Amniotic stem cell (primary cell): ENCODE measurements around the gene IQGAP3.

ENCODE experiments used
- DNase-seq: peaks from one replicate; lab custom pipeline; 2025; lab: John Stamatoyannopoulos, UW

Gene IQGAP3

GRCh38 chr1:156511644-156512043 is 60.7 kb downstream of the IQGAP3 start:
- no peak for DNase-seq

GRCh38 chr1:156510709-156511108 is 61.7 kb downstream of the IQGAP3 start:
- DNase-seq: no peak

GRCh38 chr1:156509424-156510034 is 62.8 kb downstream of the IQGAP3 start:
- DNase-seq: no peak

GRCh38 chr1:156508955-156509234 is 63.5 kb downstream of the IQGAP3 start:
- no peak for DNase-seq

- DNase-seq: no peak
Measured at GRCh38 chr1:156508205-156508954, 64.0 kb downstream of the IQGAP3 start.

- no peak for DNase-seq
Measured at GRCh38 chr1:156506450-156506849, 65.9 kb downstream of the IQGAP3 start.

- no peak for DNase-seq
Measured at GRCh38 chr1:156505679-156506298, 66.6 kb downstream of the IQGAP3 start.

GRCh38 chr1:156504821-156505678 is 67.3 kb downstream of the IQGAP3 start:
- peak; percentile 98 for DNase-seq

- DNase-seq: no peak
Measured at GRCh38 chr1:156504438-156504813, 67.9 kb downstream of the IQGAP3 start.

- DNase-seq: no peak
Measured at GRCh38 chr1:156503698-156504437, 68.5 kb downstream of the IQGAP3 start.

- peak; percentile 81 for DNase-seq
Measured at GRCh38 chr1:156502894-156503697, 69.3 kb downstream of the IQGAP3 start.

- no peak for DNase-seq
Measured at GRCh38 chr1:156502391-156502893, 69.9 kb downstream of the IQGAP3 start.

- peak; percentile 93 for DNase-seq
Measured at GRCh38 chr1:156500793-156501506, 71.4 kb downstream of the IQGAP3 start.

GRCh38 chr1:156500543-156500792 is 71.9 kb downstream of the IQGAP3 start, which contains the start of gene MEF2D:
MEF2D (minus strand) TSS chr1:156500775; CDS start chr1:156483292, 17,483 bp downstream.
- DNase-seq: no peak

- DNase-seq: no peak
Measured at GRCh38 chr1:156499842-156500542, 72.4 kb downstream of the IQGAP3 start.

- DNase-seq: no peak
Measured at GRCh38 chr1:156499194-156499841, 73.0 kb downstream of the IQGAP3 start.

GRCh38 chr1:156498432-156499193 is 73.8 kb downstream of the IQGAP3 start:
- no peak for DNase-seq

GRCh38 chr1:156497743-156498431 is 74.5 kb downstream of the IQGAP3 start:
- DNase-seq: no peak
